Liver (tissue), 3 donors: ENCODE data around the gene EVPL.

Experiments used
- CTCF ChIP-seq: fragments of 150-350 bp; IDR thresholded peaks from 2 replicates; pipeline ENCODE4 v1.5.1; 2017; ENCODE audit warnings: improper control_type of control experiment, low read depth, low read length; ENCODE audit not compliant: missing input control
- GABPA ChIP-seq, 2 donors: IDR thresholded peaks in 1 of 2; conservative IDR thresholded peaks in 1 of 2; 2 replicates each; pipeline ENCODE4 v1.6.1; 2016; ENCODE audit warnings: antibody characterized with exemption in 2 of 2, mild to moderate bottlenecking in 1 of 2, moderate library complexity in 1 of 2
- HNF4G ChIP-seq: IDR thresholded peaks from 2 replicates; pipeline ENCODE4 v1.6.1; 2016; ENCODE audit warnings: antibody characterized with exemption
- RAD21 ChIP-seq, 2 donors: IDR thresholded peaks; 2 replicates each; pipeline ENCODE4 v1.6.1; 2016; ENCODE audit warnings: antibody characterized with exemption in 2 of 2, mild to moderate bottlenecking in 2 of 2
- REST ChIP-seq: IDR thresholded peaks from 2 replicates; pipeline ENCODE4 v1.6.1; 2016; ENCODE audit warnings: antibody characterized with exemption, mild to moderate bottlenecking
- RXRA ChIP-seq, 2 donors: IDR thresholded peaks; 2 replicates each; pipeline ENCODE4 v1.6.1; 2017 to 2018; ENCODE audit warnings: antibody characterized with exemption in 2 of 2, mild to moderate bottlenecking in 1 of 2
- SP1 ChIP-seq: IDR thresholded peaks from 2 replicates; pipeline ENCODE4 v1.6.1; 2018; ENCODE audit warnings: antibody characterized with exemption, mild to moderate bottlenecking
- TAF1 ChIP-seq: conservative IDR thresholded peaks from 2 replicates; pipeline ENCODE4 v1.6.1; 2016; ENCODE audit warnings: antibody characterized with exemption, mild to moderate bottlenecking
- YY1 ChIP-seq: IDR thresholded peaks from 2 replicates; pipeline ENCODE4 v1.6.1; 2016; ENCODE audit warnings: antibody characterized with exemption, mild to moderate bottlenecking
- TF ChIP-seq, protein P1 (sequence below): IDR thresholded peaks from 2 replicates; pipeline ENCODE4 v1.6.1; 2016; ENCODE audit warnings: antibody characterized with exemption
- TF ChIP-seq, protein P2 (sequence below): IDR thresholded peaks from 2 replicates; pipeline ENCODE4 v1.6.1; 2016; ENCODE audit warnings: antibody characterized with exemption
- donor health status: healthy.
- donor health status: healthy.

DNA sequence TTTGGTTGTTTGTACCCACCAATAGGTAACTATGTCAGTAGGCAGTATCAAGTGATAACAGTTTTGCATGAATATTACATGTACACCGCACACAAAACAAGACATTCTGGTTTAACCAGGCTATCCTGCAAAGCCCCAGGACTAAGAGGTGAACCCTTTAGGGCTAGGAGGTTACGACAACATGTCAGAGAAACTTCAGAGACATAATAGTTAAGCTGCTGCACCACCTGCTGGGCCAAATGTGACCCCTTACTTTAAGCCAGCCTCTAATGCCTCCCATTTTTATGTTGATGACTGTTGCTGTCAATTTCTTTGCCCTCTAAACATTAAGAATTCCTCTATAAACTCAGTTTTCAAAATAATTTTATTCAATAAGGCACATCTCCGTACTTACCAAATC lies 29.8 kb upstream of the EVPL start:
- TF ChIP-seq YY1, result no peak
- TF ChIP-seq CTCF, result no peak
- TF ChIP-seq REST, result no peak
- TF ChIP-seq, protein P1, sequence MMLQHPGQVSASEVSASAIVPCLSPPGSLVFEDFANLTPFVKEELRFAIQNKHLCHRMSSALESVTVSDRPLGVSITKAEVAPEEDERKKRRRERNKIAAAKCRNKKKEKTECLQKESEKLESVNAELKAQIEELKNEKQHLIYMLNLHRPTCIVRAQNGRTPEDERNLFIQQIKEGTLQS, result no peak
- TF ChIP-seq TAF1, result no peak
- no peak for TF ChIP-seq SP1
- TF ChIP-seq RAD21 (IDR thresholded peaks at IDR 0.05), result no peak
- TF ChIP-seq HNF4G, result no peak
- no peak for TF ChIP-seq GABPA (IDR thresholded peaks at IDR 0.05 in 1 of 2, conservative IDR thresholded peaks at IDR 0.05 in 1 of 2)
- TF ChIP-seq RXRA (IDR thresholded peaks at IDR 0.05), result no peak
- TF ChIP-seq, protein P2, sequence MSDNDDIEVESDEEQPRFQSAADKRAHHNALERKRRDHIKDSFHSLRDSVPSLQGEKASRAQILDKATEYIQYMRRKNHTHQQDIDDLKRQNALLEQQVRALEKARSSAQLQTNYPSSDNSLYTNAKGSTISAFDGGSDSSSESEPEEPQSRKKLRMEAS, result no peak
